ENCODE measurements around the gene BRCA2.
A peak's percentile ranks its signal among the peaks of the same experiment; 100 is the strongest.

BRCA2 gene

GRCh38 chr13:32315238-32316027 is at the start of gene BRCA2, which contains the start of gene ZAR1L:
BRCA2 (plus strand) TSS chr13:32315508; CDS start chr13:32316461, 953 bp downstream.
ZAR1L (minus strand) TSS chr13:32315363; CDS start chr13:32311925, 3,438 bp downstream.
- peak; percentile 88 for DNase-seq

DNA sequence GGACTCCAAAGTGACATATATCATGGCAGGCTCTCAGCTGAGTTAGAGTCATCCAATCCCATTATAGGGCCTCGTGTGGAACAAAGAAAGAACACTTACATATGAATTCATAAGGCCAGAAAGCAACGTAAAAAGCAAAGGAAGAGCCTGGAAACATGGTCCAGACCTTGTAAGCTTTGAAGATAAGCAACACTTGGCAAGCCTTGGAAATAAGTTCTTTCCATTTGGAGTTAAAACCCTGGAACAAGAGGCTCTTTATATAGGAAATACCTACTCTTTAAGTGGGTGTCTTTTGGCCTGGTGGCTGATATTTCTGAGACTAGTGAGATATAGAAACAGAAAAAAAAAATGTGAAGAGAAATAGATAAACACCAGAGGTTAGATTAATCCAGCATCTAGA is 49.6 kb upstream of the BRCA2 start:
- no peak for DNase-seq

GRCh38 chr13:32266130-32266529 is 49.2 kb upstream of the BRCA2 start:
- DNase-seq: no peak

GRCh38 chr13:32267836-32268439 is 47.4 kb upstream of the BRCA2 start:
- peak; percentile 64 to 65 for DNase-seq

DNA sequence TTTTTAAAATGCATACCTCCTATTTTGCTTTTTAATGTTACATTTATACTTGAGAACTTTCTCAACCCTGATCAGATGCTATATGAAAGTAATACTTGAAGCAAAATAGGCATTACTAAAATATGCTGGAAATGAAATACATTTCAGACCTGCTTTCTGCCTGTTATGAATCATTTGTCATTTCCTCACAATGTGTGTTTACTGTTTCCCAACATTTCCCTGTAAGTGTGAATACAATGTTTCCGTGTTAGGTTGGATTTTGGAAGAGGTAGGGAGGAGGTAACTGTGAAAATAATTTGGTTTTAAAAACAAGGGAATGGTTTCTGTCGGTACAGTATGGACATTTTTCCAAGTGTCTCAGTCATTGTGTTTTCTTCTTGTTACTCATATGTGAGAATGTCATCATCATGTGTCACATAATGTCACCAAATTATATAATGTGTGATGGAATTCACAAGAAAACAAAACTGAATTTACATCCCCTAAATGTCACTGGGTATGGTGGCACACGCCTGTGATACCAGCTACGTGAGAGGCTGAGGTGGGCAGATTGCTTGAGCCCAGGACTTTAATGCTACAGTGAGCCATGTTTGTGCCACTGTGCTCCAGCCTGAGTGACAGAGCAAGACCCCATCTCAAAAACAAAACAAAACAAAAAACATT is 43.2 kb upstream of the BRCA2 start:
- no peak for DNase-seq

DNA sequence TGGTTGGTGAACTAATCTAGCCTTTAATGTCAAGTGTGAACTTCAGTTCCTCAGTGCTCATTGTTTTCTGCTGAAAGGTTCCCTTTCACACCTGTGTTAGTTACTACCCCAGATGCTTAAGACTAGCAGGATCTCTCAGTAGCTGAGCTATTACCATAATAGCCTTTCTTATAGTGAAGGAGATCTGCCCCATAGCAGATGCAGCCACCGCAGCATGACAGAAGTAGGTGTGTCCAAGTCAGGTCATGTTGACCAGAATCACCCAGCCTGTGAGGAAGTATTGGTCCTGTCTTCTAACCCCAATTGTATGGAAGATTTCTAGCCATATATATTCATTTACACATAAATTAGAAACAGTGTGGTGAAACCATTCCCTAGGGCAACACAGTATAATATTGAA is 37.5 kb upstream of the BRCA2 start:
- DNase-seq: no peak

DNA sequence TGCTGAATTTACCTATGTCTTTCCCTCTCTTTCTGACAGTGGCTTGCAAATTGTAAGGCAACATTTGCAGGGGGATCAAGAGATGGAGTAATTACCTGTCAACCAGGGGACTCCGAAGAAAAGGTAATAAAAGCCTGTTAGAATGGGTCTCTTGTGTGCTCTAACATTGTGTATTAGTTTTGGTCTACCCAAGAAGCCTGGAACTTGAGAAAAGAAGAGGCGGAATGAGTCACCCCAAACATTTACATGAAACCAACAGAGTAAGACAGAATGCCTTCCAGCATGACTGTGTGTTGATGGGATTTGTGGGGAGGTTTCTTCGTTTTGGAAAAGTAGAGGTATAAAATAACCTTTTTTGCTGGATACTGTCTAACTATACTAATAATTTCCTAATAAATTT is 36.9 kb upstream of the BRCA2 start:
- no peak for DNase-seq

DNA sequence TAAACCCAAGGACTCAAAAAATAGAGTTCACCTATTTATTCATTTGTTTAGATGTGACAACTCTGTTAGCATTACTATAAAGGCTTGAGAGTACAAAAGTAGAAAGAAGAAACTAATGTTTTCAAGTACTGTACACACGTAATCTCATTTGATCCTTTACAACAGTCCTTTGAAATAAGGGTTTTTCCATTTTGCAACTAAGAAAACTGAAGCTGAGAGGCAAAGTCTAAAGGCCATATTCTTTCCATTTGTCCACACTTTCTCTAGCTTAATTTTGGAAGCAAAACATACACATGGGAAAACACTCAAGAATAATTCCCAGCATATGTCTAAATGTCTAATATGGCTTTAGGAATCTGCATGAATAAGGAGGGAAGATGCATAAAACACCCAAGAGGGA is 34.2 kb upstream of the BRCA2 start:
- DNase-seq: no peak

DNA sequence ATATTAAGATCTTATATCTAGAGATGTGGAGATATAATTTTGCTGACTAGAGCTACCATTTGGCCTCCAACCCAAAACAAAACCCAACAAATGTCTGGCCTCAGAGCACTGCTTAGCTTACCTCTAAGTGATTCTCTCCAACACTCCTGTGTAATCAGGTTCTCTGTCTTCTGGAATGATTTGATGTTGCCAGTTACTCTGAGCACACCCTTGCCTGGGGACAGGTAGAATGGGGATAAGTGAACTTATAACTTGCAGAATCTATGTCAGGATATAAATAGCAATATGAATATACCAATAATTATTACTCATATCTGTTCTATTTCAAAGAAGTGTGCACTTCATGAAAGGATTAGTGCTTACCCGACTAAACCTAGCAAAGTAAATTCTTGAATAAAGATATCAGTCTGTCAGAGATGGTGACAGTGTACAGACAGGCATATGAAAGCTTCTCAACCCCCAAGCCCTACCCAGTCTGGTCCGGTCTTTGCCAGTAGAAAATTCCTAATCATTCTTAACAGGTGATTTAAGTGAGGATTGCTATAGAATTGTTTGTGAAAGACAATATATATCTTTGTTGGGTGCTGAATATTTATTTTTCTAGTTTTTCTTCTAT is 33.1 kb upstream of the BRCA2 start:
- no peak for DNase-seq

DNA sequence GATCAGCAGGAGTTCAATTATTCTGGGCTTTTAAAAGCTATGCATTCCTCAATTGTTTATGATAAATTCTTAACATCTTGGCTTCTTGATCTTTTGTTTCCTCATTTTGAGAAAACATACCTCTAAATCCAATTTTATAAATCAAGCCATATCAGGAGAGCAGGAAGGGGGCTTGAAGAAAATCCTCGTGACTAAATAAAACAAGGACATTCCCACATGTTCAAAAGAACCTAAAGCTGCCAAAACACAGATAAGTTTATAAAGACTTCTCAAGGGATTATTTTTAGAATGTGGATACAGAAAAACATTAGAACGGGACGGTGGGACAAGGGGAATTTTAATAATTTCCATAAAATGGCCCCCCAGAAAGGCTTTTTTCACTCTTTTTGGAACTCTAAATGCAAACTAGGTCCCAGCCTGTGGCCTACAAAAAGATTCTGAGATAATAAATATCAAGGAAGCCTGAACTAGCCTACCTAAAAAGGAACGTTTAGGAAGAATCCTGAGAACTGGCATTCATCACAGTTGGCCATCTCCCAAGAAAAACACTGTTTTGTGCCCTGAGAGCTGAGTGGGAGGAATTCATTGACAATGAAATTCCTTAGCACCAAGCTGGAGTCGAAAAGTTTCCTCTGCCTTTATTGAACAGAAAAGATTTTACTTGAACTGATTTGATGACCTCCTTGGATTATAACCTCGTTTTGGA is 30.2 kb upstream of the BRCA2 start:
- no peak for DNase-seq

- DNase-seq: no peak
Measured at GRCh38 chr13:32285633-32285965, 29.7 kb upstream of the BRCA2 start.

DNA sequence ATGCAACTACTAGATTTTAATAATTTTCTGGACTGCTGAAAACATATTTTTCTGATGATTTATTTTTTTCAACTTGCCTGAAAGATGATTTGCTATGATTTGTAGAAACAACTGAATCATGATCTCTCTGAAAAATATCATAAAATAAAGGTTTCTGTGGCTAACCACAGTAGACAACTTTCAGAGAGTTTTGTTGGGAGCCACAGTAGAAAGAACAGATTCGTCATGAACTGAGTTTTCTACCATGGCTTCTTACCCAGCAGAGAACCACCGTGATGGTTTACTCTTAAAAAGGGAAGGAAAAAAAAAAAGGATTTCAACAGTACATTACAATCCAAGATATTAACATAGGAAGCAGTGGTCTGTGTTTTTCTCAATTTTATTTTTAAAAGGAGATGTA is 18.1 kb upstream of the BRCA2 start:
- no peak for DNase-seq

GRCh38 chr13:32298695-32299094 is 16.6 kb upstream of the BRCA2 start:
- no peak for DNase-seq

GRCh38 chr13:32299893-32300292 is 15.4 kb upstream of the BRCA2 start:
- no peak for DNase-seq

- DNase-seq: no peak
Measured at GRCh38 chr13:32300406-32300805, 14.9 kb upstream of the BRCA2 start.

DNA sequence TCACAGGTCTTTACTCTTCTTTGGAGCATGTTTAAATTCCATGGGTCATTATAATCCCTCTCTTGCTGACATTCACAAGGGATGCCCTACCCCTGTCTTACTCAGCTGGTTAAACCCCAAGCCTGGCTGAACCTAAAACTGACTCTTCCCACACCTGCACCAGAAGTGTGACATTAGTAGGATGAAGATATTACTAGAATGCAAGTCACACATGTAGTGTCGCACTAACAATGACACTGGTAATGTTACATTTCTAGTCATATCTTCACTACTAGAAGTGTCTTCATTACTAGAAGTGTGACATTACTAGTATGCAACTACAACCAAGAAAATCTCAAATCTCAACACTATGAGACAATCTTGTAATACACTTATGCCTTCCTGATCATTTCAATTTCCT is 14.4 kb upstream of the BRCA2 start:
- DNase-seq: no peak

DNA sequence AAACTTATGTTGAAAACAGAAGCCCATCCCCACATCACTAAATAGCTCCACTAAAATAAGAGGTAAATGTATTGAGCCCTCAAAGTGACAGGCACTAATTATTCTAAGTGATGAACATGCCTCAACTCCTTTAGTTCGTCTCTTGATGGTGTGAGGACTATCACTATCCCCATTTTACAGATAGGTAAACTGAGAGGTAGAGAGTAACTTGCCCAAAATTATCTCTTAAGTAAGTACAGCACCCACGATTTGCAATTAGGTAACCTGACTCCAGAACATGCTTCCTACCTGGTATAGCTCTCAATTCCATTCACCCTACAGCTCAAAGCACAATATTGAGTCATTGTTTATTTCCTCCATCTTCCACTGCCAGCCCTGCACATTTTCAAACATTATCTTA is 12.8 kb upstream of the BRCA2 start:
- no peak for DNase-seq

DNA sequence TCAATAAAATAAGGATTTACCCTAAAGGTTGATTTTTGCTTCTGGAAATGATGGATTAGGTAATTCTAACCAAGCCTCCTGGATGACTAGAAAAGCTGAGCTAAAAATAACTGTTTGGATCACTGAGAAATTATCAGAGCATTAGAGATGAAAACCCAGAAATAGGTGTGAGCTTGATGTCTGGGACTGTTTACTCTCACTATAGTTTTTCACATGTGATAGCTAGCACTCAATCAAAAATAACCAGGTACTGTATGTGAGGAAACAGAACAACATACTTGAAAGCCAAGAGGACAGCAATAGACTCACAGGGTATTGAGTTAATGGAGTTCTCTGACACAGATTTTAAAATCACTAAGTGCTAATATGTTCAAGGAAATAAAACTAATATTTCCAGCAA is 9.7 kb upstream of the BRCA2 start:
- no peak for DNase-seq

DNA sequence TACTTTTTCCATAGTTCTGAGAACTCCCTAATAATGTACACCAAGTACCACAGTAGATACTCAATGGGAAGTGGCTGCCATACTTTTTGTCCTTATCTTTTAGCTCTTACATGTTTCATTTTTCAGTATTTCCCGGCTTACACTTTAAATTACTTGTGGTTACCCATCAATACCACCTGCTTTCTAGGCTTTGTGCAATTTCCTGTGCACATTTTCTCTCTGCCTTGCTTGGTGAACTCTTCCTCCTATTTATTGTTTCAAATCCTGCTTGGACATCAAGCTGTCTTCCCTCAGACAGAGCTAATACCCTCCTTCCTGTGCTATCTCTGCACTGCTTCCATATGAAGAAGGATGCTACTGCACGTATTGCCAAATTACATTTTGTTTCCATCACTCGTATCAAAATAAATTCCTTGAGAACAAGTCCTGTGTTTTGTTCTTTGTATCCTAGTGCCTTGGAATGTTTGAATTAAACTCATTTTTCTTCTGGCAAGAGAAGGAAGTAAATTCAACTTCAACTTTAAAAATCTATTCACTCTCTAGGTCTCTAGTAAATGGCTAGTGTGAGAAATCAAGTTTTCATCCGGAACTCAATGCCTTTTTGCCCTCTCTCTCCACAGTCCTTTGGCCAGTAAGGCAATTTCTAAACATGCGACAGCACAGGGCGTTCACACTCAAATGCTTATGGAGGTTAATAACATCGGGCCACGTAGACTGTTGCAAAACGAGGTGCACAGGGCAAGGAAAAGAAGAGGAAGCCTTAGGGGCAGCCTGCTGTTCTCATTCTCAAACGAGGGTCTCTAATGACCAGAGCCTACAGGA is 5.8 kb upstream of the BRCA2 start:
- no peak for DNase-seq

DNA sequence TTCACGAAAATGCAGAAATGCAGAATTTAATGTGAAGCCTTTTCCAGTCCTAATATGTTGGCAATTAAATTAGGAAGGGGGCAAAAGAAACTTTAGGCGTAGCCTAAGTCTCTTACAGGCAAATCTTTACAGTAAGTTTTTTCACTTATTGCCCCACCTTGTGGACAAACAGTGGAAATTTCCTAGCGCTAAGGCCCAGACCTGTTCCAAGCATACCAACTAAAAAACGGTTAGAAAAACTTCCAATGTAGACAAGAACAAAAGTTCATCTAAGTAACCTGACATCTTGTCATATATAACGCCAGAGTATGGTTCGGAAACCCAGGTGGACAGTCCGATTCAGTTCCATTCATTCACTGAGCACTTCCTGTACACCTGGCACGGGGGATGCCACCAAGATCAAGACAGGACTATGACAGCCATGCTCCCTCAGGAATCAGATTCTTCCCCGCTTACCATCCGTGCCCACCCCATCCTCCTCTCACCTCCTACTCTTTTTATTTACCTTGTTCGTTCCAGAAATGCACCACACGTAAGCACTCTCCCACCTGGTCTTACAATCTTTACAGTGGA is 5.1 kb upstream of the BRCA2 start:
- peak in 1 of 2 donors; percentile 21 for DNase-seq

GRCh38 chr13:32311188-32311897 is 4.0 kb upstream of the BRCA2 start:
- no peak for DNase-seq
